ENCODE results near the gene RPL28.

DNA sequence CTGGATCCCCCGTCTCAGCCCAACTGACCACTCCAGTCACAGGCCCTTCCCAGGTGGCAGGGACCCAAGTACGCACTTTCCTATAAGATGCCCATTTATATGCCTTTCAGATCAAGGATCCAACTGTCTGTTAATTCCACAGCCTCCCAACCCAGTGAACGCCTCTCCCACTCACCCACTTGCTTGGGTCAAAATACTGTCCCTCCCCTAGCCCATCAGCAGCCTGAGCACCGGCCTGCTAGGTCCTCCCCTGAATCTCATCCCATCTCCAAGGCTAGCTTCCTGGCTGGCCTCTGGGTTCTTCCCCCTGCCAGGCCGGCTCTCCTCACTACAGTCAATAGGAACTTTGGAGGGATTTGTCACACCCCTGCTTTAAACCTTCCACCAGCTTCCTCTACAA is 19.9 kb downstream of the RPL28 start:
- TF ChIP-seq CTCF (IDR thresholded peaks at IDR 0.05; ENCODE audit: borderline replicate concordance, extremely low read depth, low read length, poor library complexity, severe bottlenecking) (no peak), EZH2 (IDR thresholded peaks at IDR 0.05; ENCODE audit: borderline replicate concordance, low read depth, low read length, severe bottlenecking) (no peak)
